SK-N-MC (cell line): ENCODE data around the gene SLC24A2.

Experiments used
- DNase-seq: peaks from one replicate; pipeline ENCODE4 v3.0.0-alpha.2; 2011; ENCODE audit warnings: low read depth, low spot score
- H3K27ac ChIP-seq: fragments of 200-600 bp; sonication (generic); 2 replicates; pipeline ENCODE4 v1.5.1; 2016; ENCODE audit warnings: mixed run types
- H3K36me3 ChIP-seq: fragments of 200-600 bp; sonication (generic); 2 replicates; pipeline ENCODE4 v1.6.1; 2017; ENCODE audit warnings: antibody characterized with exemption, low read length, mixed read lengths; ENCODE audit not compliant: insufficient read depth
- H3K4me3 ChIP-seq: fragments of 200-600 bp; sonication (generic); 2 replicates; pipeline ENCODE4 v1.5.1; 2016
- H3K9ac ChIP-seq: fragments of 200-600 bp; sonication (generic); 2 replicates; pipeline ENCODE4 v1.8.0; 2017; ENCODE audit warnings: mixed run types, mixed read lengths; ENCODE audit not compliant: insufficient read length
- H3K9me3 ChIP-seq: fragments of 200-600 bp; sonication (generic); 2 replicates; pipeline ENCODE4 v1.6.1; 2017; ENCODE audit warnings: low read depth, mild to moderate bottlenecking, antibody characterized with exemption, low read length, moderate library complexity, mixed read lengths
- EZH2 ChIP-seq: fragments of 200-600 bp; sonication (generic); IDR thresholded peaks from one replicate; pipeline ENCODE4 v1.6.1; 2017; ENCODE audit warnings: antibody characterized with exemption
- FOXP2 ChIP-seq: optimal IDR thresholded peaks from 2 replicates; pipeline ENCODE3; 2011; ENCODE audit warnings: mild to moderate bottlenecking, moderate library complexity; ENCODE audit not compliant: insufficient read depth; ENCODE audit errors: extremely low read length, control extremely low read depth
- POLR2AphosphoS5 ChIP-seq: IDR thresholded peaks from 2 replicates; pipeline ENCODE4 v1.6.1; 2012; ENCODE audit warnings: mild to moderate bottlenecking, low read depth, low read length, borderline replicate concordance

SLC24A2 gene

DNA sequence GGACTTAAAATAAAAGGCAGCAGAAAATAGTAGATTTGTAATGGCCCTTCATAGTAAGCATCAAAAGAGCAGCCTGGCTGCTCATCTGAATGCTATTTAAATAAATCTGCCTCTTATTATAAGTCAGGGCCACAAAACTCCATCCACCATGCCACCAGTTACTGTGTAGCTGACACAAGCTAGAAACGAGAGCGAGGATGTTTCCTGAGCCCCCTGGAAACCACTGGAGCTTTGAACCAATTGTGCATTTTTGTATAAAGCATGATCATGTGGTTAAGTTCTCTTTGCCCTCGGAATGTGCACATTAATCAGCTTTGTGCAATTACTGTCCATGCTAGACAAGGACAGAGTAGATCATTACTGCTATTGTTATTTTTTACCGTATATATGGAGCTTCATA is 17.4 kb downstream of the SLC24A2 start:
- Histone ChIP-seq H3K9ac (no peak overlapping the region), H3K9me3 (no peaks in the 10 kb centered on the region), H3K4me3 (no peak overlapping the region), H3K36me3 (no peaks in the 10 kb centered on the region), H3K27ac (no peak overlapping the region)
- no peak for TF ChIP-seq EZH2
- no peak for TF ChIP-seq POLR2AphosphoS5
- TF ChIP-seq FOXP2, result no peak
- DNase-seq, result no peak

- DNase-seq, result no peak
- Histone ChIP-seq H3K36me3 (no peaks in the 10 kb centered on the region), H3K9ac (no peak overlapping the region), H3K27ac (no peak overlapping the region), H3K9me3 (no peaks in the 10 kb centered on the region), H3K4me3 (no peak overlapping the region)
- no peak for TF ChIP-seq EZH2
- TF ChIP-seq POLR2AphosphoS5, result no peak
- no peak for TF ChIP-seq FOXP2
Observed at GRCh38 chr9:19770973-19771372, 17.9 kb downstream of the SLC24A2 start.

GRCh38 chr9:19769213-19769612 is 19.6 kb downstream of the SLC24A2 start:
- H3K9me3 ChIP-seq, result no peaks in the 10 kb centered on the region
- H3K27ac ChIP-seq, result no peak overlapping the region
- no peak for TF ChIP-seq FOXP2
- TF ChIP-seq EZH2, result no peak
- no peak for TF ChIP-seq POLR2AphosphoS5
- H3K4me3 ChIP-seq, result no peak overlapping the region
- H3K36me3 ChIP-seq, result no peaks in the 10 kb centered on the region
- H3K9ac ChIP-seq, result no peak overlapping the region
- DNase-seq, result no peak

DNA sequence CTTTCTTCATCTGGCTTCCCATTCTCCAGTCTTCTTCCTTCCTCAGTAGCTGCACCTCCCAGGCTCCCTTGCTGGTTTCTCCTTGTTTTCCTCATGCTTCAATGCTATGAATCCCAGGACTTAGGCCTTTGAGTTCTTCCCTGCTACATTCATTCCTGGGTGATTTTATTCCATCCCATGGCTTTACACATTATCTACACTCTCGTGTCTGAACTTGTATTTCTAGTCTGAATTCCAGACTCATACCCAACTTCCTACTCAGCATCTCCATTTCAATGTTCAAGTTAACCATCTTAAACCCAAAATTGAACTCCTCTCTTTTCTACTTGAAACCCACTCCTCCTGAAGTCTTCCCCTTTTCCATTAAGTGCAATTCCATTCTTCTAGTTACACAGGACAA is 20.0 kb downstream of the SLC24A2 start:
- H3K9ac ChIP-seq, result no peak overlapping the region
- H3K36me3 ChIP-seq, result no peaks in the 10 kb centered on the region
- TF ChIP-seq EZH2, result no peak
- no peak for TF ChIP-seq FOXP2
- TF ChIP-seq POLR2AphosphoS5, result no peak
- no peak overlapping the region for H3K27ac ChIP-seq
- no peaks in the 10 kb centered on the region for H3K9me3 ChIP-seq
- no peak overlapping the region for H3K4me3 ChIP-seq
- no peak for DNase-seq

DNA sequence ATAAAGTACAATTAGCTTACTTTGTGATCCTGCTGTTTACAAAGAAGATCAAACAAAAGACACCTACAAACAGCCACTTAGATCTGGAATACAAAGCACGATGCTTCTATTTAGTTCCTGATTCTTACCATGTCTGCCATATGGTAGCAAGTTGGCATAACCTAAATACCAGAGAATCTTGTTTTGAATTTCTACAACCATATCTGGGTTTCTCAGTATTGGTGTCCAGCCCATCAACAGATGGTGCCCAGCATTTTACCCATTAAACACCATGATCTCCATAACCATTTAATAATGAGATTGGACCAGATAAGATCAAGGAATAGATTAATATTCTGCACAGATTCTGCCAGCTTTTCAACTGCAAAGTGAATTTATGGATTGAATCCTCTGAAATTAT is 29.8 kb downstream of the SLC24A2 start:
- Histone ChIP-seq H3K27ac (no peak overlapping the region), H3K9me3 (no peaks in the 10 kb centered on the region), H3K9ac (no peak overlapping the region), H3K36me3 (no peaks in the 10 kb centered on the region), H3K4me3 (no peak overlapping the region)
- TF ChIP-seq EZH2, result no peak
- TF ChIP-seq POLR2AphosphoS5, result no peak
- no peak for TF ChIP-seq FOXP2
- DNase-seq, result no peak

GRCh38 chr9:19757745-19758144 is 31.1 kb downstream of the SLC24A2 start:
- no peak overlapping the region for H3K27ac ChIP-seq

DNA sequence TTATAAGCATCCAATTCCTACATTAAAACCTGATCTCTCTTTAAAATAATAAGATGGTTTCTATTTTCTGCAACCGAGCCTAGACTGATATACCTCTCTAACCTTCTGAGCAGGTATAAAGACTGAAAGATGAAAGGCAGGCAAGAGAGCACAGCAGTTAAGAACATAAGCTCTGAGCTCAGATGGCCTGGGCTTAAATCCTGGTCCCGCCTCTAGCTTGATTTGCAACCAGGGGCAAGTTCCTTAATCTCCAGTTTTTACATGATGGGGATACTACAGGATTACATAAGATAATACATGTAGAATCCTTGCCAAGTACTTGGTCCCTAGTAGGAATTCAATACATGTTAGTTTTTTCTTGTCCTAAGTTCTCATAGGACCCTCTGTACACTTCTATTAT is 33.9 kb downstream of the SLC24A2 start:
- H3K36me3 ChIP-seq, result no peaks in the 10 kb centered on the region
- no peak overlapping the region for H3K9ac ChIP-seq
- H3K4me3 ChIP-seq, result no peak overlapping the region
- TF ChIP-seq POLR2AphosphoS5 (no peak), EZH2 (no peak), FOXP2 (no peak)
- no peaks in the 10 kb centered on the region for H3K9me3 ChIP-seq
- DNase-seq, result no peak
- no peak overlapping the region for H3K27ac ChIP-seq

More at GRCh38 chr9:19757745-19758144, 31.1 kb downstream of the SLC24A2 start:
- Histone ChIP-seq H3K9me3 (no peaks in the 10 kb centered on the region), H3K4me3 (no peak overlapping the region), H3K9ac (no peak overlapping the region), H3K36me3 (no peaks in the 10 kb centered on the region)
- TF ChIP-seq FOXP2 (no peak), POLR2AphosphoS5 (no peak), EZH2 (no peak)
- DNase-seq, result no peak

DNA sequence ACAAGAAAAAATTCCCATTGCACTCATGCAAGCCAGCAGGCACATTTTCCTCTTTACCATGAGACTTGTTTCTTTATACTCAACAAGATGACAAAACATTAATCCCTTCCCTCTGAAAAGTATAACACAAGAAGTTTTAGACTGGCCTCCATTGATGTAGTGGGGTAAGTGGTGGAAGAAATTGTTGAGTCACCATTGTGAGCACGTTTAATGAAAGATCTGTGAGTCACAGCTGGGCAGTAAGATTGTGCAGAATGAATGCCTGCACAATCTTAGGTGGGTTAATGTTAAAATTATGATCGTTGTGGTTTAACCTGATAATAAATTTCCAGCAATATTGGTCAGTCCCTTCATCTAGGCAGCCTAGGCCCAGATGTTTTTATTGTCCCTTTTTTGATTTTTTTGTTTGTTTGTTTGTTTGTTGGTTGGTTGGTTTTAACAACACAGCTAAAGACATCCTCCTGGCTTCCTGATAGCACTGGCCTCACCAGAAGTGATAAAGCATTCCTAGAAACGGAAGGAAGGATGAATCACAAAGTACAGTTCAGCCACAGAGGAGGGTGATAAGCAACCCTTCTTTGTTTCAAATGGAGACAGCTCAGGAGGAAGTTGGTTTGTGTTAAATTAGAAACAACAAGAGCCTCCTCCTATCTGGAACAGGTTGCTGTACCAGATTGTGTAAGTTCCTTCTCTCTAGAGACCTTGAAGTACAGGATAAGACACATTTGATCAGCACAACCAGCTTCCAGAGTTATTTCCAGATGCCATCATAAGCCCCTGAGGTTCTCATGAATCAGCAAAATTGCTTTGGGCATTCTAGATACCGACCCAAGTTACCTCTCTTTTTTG is 40.3 kb downstream of the SLC24A2 start:
- Histone ChIP-seq H3K36me3 (no peaks in the 10 kb centered on the region), H3K9ac (no peak overlapping the region), H3K27ac (no peak overlapping the region), H3K9me3 (no peaks in the 10 kb centered on the region), H3K4me3 (no peak overlapping the region)
- DNase-seq, result no peak
- TF ChIP-seq POLR2AphosphoS5 (no peak), FOXP2 (no peak), EZH2 (no peak)

- Histone ChIP-seq H3K9ac (no peak overlapping the region), H3K4me3 (no peak overlapping the region), H3K27ac (no peak overlapping the region), H3K9me3 (no peaks in the 10 kb centered on the region), H3K36me3 (no peaks in the 10 kb centered on the region)
- DNase-seq, result peak; percentile 47
- no peak for TF ChIP-seq FOXP2
- no peak for TF ChIP-seq POLR2AphosphoS5
- TF ChIP-seq EZH2, result no peak
Observed at GRCh38 chr9:19746223-19746622, 42.6 kb downstream of the SLC24A2 start.
